ENCODE data around the gene RAB1A.

DNA sequence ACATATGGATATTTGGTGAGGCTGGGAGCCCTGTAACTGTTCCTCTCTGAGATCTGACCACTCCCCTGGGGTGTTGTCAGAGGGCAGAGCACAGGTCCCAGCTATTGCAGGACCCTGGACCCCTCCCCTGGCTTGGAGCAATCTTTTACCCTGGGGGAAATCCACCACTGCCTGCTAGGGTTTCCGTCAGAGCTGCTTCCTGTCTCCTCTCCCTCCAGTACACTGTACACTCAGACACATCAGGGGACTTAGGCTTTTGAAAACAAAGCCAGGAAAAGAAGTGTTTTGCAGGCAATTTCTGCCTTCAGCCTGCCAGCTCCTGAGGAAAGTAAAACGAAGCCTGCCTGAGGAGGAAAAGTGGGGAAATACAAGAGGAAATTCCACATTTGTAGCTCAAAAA, 86.9 kb downstream of the RAB1A start:
- TF ChIP-seq POLR2A (conservative IDR thresholded peaks at IDR 0.05) (no peak), RAD21 (CRISPR knock-in tag; conservative IDR thresholded peaks at IDR 0.05 in 1 of 2, IDR thresholded peaks at IDR 0.05 in 1 of 2) (no peak), POLR2AphosphoS2 (IDR thresholded peaks at IDR 0.05; ENCODE audit: low read length) (no peak), TEAD1 (CRISPR knock-in tag; IDR thresholded peaks at IDR 0.05) (no peak)
- TF ChIP-seq, protein P1, sequence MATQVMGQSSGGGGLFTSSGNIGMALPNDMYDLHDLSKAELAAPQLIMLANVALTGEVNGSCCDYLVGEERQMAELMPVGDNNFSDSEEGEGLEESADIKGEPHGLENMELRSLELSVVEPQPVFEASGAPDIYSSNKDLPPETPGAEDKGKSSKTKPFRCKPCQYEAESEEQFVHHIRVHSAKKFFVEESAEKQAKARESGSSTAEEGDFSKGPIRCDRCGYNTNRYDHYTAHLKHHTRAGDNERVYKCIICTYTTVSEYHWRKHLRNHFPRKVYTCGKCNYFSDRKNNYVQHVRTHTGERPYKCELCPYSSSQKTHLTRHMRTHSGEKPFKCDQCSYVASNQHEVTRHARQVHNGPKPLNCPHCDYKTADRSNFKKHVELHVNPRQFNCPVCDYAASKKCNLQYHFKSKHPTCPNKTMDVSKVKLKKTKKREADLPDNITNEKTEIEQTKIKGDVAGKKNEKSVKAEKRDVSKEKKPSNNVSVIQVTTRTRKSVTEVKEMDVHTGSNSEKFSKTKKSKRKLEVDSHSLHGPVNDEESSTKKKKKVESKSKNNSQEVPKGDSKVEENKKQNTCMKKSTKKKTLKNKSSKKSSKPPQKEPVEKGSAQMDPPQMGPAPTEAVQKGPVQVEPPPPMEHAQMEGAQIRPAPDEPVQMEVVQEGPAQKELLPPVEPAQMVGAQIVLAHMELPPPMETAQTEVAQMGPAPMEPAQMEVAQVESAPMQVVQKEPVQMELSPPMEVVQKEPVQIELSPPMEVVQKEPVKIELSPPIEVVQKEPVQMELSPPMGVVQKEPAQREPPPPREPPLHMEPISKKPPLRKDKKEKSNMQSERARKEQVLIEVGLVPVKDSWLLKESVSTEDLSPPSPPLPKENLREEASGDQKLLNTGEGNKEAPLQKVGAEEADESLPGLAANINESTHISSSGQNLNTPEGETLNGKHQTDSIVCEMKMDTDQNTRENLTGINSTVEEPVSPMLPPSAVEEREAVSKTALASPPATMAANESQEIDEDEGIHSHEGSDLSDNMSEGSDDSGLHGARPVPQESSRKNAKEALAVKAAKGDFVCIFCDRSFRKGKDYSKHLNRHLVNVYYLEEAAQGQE (IDR thresholded peaks at IDR 0.05; ENCODE audit: borderline replicate concordance): no peak
- TF ChIP-seq, protein P1 (CRISPR knock-in tag; IDR thresholded peaks at IDR 0.05; ENCODE audit: low read depth): no peak

Data from K562 (cell line).